ENCODE measurements around the gene ZSWIM6. TPM values are rescaled to one million over a fixed set of nuclear protein-coding genes. Genes with fewer than 3 reads are reported as not detected.

Gene ZSWIM6
- total RNA-seq, 2 experiments from 2014 or later: 4.5 to 5.7 TPM

DNA sequence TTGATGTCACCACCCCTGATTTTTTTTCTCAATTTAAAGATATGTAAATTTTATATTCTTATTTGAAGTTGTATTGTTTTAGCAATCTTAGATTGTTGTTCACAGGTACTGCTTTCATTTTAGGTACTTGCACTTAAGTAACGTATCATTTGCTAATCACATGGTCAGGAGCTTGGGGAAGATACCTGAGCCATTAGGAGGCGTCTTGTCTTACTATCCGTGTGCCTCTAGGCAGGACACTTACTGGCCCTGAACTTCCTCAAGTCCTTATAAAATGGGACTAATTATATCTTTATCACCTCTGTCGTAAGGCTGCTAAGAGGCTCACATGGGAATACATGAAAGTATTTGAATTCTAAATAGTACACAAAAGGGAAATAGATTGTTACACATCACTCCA lies 18.5 kb downstream of the ZSWIM6 start:
- Mint-ChIP-seq H3K9me3 (ENCODE audit: low read depth) (no peaks in the 10 kb centered on the region), H3K4me1 (peaks cover 24% of the 10 kb centered on the region), H3K27ac (no peak overlapping the region), H3K27me3 (no peaks in the 10 kb centered on the region), H3K36me3 (ENCODE audit: low read depth) (no peaks in the 10 kb centered on the region), H3K4me3 (no peak overlapping the region)
- CTCF ChIA-PET: interaction anchor here (0.6 kb wide), 1 partner anchor 808 kb away, joined by 3 read pairs; no protein-coding TSS in a partner anchor
- DNase-seq (no peak), ATAC-seq (no peak)
- intact Hi-C loops (cut with DNase I, micrococcal nuclease): no loop called here
- POLR2A ChIA-PET: no interaction called here

- Mint-ChIP-seq H3K36me3 (ENCODE audit: low read depth) (peaks cover under 1% of the 10 kb centered on the region), H3K27ac (no peak overlapping the region), H3K27me3 (no peaks in the 10 kb centered on the region), H3K4me1 (peaks cover 24% of the 10 kb centered on the region), H3K9me3 (ENCODE audit: low read depth) (peaks cover under 1% of the 10 kb centered on the region), H3K4me3 (no peak overlapping the region)
- intact Hi-C loops (cut with DNase I, micrococcal nuclease): no loop called here
- DNase-seq (no peak), ATAC-seq (no peak)
- CTCF ChIA-PET: no interaction called here
- POLR2A ChIA-PET: no interaction called here
Measured at GRCh38 chr5:61351733-61352132, 19.7 kb downstream of the ZSWIM6 start.

- H3K9me3 Mint-ChIP-seq (ENCODE audit: low read depth): peaks cover 5% of the 10 kb centered on the region
- CTCF ChIA-PET: no interaction called here
- H3K27me3 Mint-ChIP-seq: no peaks in the 10 kb centered on the region
- no peak overlapping the region for H3K4me3 Mint-ChIP-seq
- no peak for DNase-seq
- H3K4me1 Mint-ChIP-seq: peaks cover 24% of the 10 kb centered on the region
- H3K36me3 Mint-ChIP-seq (ENCODE audit: low read depth): peaks cover 5% of the 10 kb centered on the region
- H3K27ac Mint-ChIP-seq: no peak overlapping the region
- intact Hi-C loops (cut with DNase I, micrococcal nuclease): no loop called here
- no peak for ATAC-seq
- POLR2A ChIA-PET: no interaction called here
Measured at GRCh38 chr5:61352180-61352579, 20.1 kb downstream of the ZSWIM6 start.

DNA sequence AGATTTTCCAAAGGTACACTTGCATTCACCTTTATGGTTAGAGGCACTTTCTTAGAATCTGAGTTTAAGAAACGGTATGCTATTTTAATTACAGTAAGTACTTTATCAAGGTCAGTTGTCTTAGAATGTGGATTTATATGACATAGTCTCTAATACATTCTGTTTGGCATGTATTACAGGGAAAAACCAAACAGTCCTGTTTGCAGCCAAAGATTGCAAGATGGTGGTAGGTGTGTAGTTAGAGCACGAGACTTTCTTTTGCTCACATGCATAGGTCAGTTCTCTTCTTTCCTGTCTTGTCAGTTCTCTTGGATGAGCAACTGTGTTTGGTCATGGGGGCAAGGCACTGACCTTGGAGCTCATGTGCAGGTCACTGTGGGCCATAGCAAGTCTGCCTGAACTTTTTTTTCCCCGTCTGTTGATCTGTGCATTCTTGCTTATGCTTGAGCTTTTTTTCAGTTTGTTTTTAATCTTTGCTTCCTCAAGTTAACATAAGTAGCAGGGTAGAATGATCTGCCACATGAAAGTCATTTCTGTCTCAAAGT lies 20.6 kb downstream of the ZSWIM6 start:
- DNase-seq (no peak), ATAC-seq (no peak)
- no peak overlapping the region for H3K4me3 Mint-ChIP-seq
- intact Hi-C loops (cut with DNase I, micrococcal nuclease): no loop called here
- peaks cover 6% of the 10 kb centered on the region for H3K36me3 Mint-ChIP-seq (ENCODE audit: low read depth)
- H3K9me3 Mint-ChIP-seq (ENCODE audit: low read depth): peaks cover 6% of the 10 kb centered on the region
- ChIA-PET CTCF (interaction anchor here (1.1 to 1.2 kb wide), 2 partner anchors 7 to 306 kb away, joined by 3 read pairs; no protein-coding TSS in a partner anchor), POLR2A (no interaction called here)
- H3K4me1 Mint-ChIP-seq: peaks cover 21% of the 10 kb centered on the region
- H3K27me3 Mint-ChIP-seq: no peaks in the 10 kb centered on the region
- H3K27ac Mint-ChIP-seq: no peak overlapping the region

DNA sequence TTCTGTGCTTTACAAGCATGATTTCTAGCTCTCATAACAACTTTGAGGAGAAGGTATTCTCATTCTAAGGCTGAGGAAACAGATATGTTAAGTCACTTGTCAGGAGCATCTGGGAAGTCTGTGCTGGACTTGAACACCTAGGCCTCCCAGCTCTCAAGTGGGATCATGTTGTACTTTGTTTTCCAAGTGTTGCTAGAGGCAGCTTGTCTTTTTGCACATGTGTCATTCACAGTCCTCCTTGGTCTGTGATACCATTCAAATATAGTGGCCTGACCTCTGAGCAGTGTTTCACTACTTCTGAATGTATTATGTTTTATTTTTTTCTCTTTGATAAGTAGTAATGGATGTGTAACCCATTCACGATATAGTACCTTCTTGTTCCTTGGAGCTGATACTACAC lies 21.2 kb downstream of the ZSWIM6 start:
- Mint-ChIP-seq H3K4me1 (peaks cover 21% of the 10 kb centered on the region), H3K36me3 (ENCODE audit: low read depth) (peaks cover 9% of the 10 kb centered on the region), H3K27me3 (no peaks in the 10 kb centered on the region), H3K27ac (no peak overlapping the region), H3K9me3 (ENCODE audit: low read depth) (peaks cover 6% of the 10 kb centered on the region), H3K4me3 (no peak overlapping the region)
- CTCF ChIA-PET: interaction anchor here (1.1 to 1.2 kb wide), 2 partner anchors 8 to 305 kb away, joined by 3 read pairs; no protein-coding TSS in a partner anchor
- no peak for ATAC-seq
- POLR2A ChIA-PET: no interaction called here
- DNase-seq: no peak
- intact Hi-C loops (cut with DNase I, micrococcal nuclease): no loop called here

DNA sequence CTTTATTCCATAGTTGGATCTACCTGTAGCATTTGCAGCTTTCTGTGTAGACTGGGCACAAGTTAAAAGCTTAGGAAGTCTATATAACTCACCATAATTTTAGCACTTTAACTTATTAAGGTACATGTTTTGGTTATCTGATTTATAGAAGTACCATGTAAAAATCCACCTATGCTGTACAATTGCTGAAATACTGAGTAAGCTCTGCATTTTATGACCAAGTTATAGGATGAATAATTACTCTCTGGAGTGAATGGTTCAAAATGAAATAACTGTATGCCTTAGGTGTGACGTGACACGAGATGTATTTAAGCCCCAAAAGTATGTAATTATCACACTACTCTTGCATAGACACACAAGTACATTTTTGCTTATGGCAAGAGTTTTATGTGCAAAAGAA lies 22.1 kb downstream of the ZSWIM6 start:
- ATAC-seq: no peak
- no peak for DNase-seq
- Mint-ChIP-seq H3K9me3 (ENCODE audit: low read depth) (peaks cover 6% of the 10 kb centered on the region), H3K27ac (no peak overlapping the region), H3K27me3 (no peaks in the 10 kb centered on the region), H3K36me3 (ENCODE audit: low read depth) (peaks cover 9% of the 10 kb centered on the region), H3K4me3 (no peak overlapping the region), H3K4me1 (peaks cover 16% of the 10 kb centered on the region)
- POLR2A ChIA-PET: no interaction called here
- intact Hi-C loops (cut with DNase I, micrococcal nuclease): no loop called here
- CTCF ChIA-PET: interaction anchor here (1.1 kb wide), 1 partner anchor 9 kb away, joined by 3 read pairs; no protein-coding TSS in a partner anchor

GRCh38 chr5:61357745-61358144 lies 25.7 kb downstream of the ZSWIM6 start:
- CTCF ChIA-PET: interaction anchor here (0.6 to 1.4 kb wide), 3 partner anchors 11 to 289 kb away, joined by 3 to 5 read pairs (median 3); no protein-coding TSS in a partner anchor
- Mint-ChIP-seq H3K4me3 (no peak overlapping the region), H3K4me1 (peaks cover 29% of the 10 kb centered on the region), H3K27me3 (no peaks in the 10 kb centered on the region), H3K36me3 (ENCODE audit: low read depth) (peaks cover 12% of the 10 kb centered on the region), H3K9me3 (ENCODE audit: low read depth) (peaks cover 6% of the 10 kb centered on the region), H3K27ac (no peak overlapping the region)
- intact Hi-C loops (cut with DNase I, micrococcal nuclease): loop anchor here in 1 of 2 experiments (5.0 kb wide), 1 partner anchor 300 kb away; no protein-coding TSS in a partner anchor
- POLR2A ChIA-PET: no interaction called here
- no peak for ATAC-seq
- DNase-seq: peak; percentile 50

- Mint-ChIP-seq H3K4me3 (no peak overlapping the region), H3K4me1 (peaks cover 21% of the 10 kb centered on the region), H3K9me3 (ENCODE audit: low read depth) (no peaks in the 10 kb centered on the region), H3K36me3 (ENCODE audit: low read depth) (peaks cover 5% of the 10 kb centered on the region), H3K27ac (no peak overlapping the region), H3K27me3 (no peaks in the 10 kb centered on the region)
- ChIA-PET POLR2A (no interaction called here), CTCF (interaction anchor here (0.5 to 0.6 kb wide), 2 partner anchors 15 to 635 kb away, joined by 3 read pairs; no protein-coding TSS in a partner anchor)
- ATAC-seq (peak; percentile 19), DNase-seq (peak; percentile 19)
- intact Hi-C loops (cut with DNase I, micrococcal nuclease): no loop called here
Measured at GRCh38 chr5:61362796-61363368, 30.8 kb downstream of the ZSWIM6 start.

DNA sequence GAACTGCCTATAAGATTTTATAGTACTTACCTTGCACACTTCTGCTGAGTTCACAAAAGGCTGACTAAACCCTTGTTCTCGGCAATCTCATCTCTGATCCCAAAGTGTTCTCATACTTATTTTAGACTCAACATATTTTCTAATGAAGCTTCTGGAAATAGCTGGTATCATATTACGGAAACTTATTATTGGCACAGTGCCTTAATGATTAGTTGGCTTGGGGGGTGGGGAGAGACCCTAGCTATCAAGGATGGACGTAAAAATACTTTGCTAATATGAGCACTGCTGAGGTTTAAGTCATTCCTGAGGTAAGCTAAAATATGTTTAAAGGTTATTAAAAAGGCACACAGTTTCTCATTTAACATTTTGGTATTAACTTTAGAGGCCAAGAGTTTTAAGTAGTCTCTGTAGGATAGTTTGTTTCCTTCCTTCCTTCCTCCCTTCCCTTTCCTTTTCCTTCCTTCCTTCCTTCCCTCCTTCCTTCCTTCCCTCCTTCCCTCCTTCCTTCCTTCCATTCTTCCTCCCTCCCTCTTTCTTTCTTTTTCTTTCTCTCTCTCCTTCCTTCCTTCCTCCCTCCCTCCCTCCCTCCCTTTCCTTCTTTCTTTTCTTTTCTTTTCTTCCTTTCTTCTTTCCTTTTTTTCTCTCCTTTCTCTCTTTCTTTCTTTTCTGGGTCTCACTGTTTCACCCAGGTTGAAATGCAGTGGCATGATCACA lies 31.5 kb downstream of the ZSWIM6 start:
- CTCF ChIA-PET: no interaction called here

GRCh38 chr5:61366497-61367240 lies 34.6 kb downstream of the ZSWIM6 start:
- Mint-ChIP-seq H3K27ac (no peak overlapping the region), H3K4me3 (no peak overlapping the region), H3K36me3 (ENCODE audit: low read depth) (peaks cover 3% of the 10 kb centered on the region), H3K27me3 (no peaks in the 10 kb centered on the region), H3K9me3 (ENCODE audit: low read depth) (no peaks in the 10 kb centered on the region), H3K4me1 (peaks cover under 1% of the 10 kb centered on the region)
- intact Hi-C loops (cut with DNase I, micrococcal nuclease): no loop called here
- DNase-seq (no peak), ATAC-seq (no peak)
- ChIA-PET POLR2A (no interaction called here), CTCF (interaction anchor here (0.7 to 1.1 kb wide), 2 partner anchors 247 to 413 kb away, joined by 3 to 4 read pairs; no protein-coding TSS in a partner anchor)

More for the DNA sequence above, 31.5 kb downstream of the ZSWIM6 start:
- H3K9me3 Mint-ChIP-seq (ENCODE audit: low read depth): no peaks in the 10 kb centered on the region
- no peak overlapping the region for H3K27ac Mint-ChIP-seq
- POLR2A ChIA-PET: no interaction called here
- ATAC-seq (no peak), DNase-seq (no peak)
- intact Hi-C loops (cut with DNase I, micrococcal nuclease): no loop called here
- H3K4me1 Mint-ChIP-seq: peaks cover 21% of the 10 kb centered on the region
- no peak overlapping the region for H3K4me3 Mint-ChIP-seq
- H3K36me3 Mint-ChIP-seq (ENCODE audit: low read depth): peaks cover 3% of the 10 kb centered on the region
- H3K27me3 Mint-ChIP-seq: no peaks in the 10 kb centered on the region

DNA sequence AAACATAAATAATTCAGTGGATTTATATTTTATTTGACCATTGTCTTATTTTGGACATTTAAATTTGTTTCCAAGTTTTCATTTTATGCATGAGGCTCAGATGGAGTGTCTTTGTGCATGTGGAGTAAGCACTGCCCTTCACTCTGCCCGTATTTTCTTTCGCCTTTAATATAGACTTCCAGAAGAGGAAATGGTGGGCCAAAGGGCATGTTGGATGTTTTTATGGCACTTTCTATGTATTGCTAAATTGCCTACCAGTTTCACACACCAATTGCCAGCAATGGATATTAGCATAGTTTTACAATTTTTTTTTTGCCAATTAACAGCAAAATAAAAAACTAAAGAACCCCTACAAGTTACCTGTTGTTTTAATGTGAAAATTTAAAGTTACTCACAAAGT lies 38.4 kb downstream of the ZSWIM6 start:
- no peak overlapping the region for H3K27ac Mint-ChIP-seq
- DNase-seq: no peak
- intact Hi-C loops (cut with DNase I, micrococcal nuclease): no loop called here
- H3K9me3 Mint-ChIP-seq (ENCODE audit: low read depth): no peaks in the 10 kb centered on the region
- no peaks in the 10 kb centered on the region for H3K4me1 Mint-ChIP-seq
- CTCF ChIA-PET: no interaction called here
- POLR2A ChIA-PET: interaction anchor here (0.7 kb wide), 1 partner anchor 95 kb away, joined by 3 read pairs; no protein-coding TSS in a partner anchor
- no peak overlapping the region for H3K4me3 Mint-ChIP-seq
- H3K27me3 Mint-ChIP-seq: no peaks in the 10 kb centered on the region
- H3K36me3 Mint-ChIP-seq (ENCODE audit: low read depth): peaks cover 3% of the 10 kb centered on the region
- no peak for ATAC-seq

Measured in activated CD4-positive, alpha-beta T cell treated with anti-CD3 and anti-CD28 coated beads for 36 hours (primary cell).